Measurements from ENCODE around the gene UTP25.
A peak's percentile ranks its signal among the peaks of the same experiment; 100 is the strongest.

UTP25 gene

GRCh38 chr1:209805875-209806760 is 21.7 kb upstream of the UTP25 start, which contains the start of gene IRF6:
IRF6 (minus strand) TSS chr1:209806142; CDS start chr1:209801413, 4,729 bp downstream.
- peak; percentile 65 for DNase-seq

GRCh38 chr1:209807509-209807908 is 20.3 kb upstream of the UTP25 start:
- no peak for DNase-seq

GRCh38 chr1:209808059-209808581 is 19.7 kb upstream of the UTP25 start:
- no peak for DNase-seq

GRCh38 chr1:209809611-209810010 is 18.2 kb upstream of the UTP25 start:
- DNase-seq: no peak

- no peak for DNase-seq
Observed at GRCh38 chr1:209810783-209811182, 17.0 kb upstream of the UTP25 start.

GRCh38 chr1:209813902-209814301 is 13.9 kb upstream of the UTP25 start:
- DNase-seq: no peak

GRCh38 chr1:209815490-209815889 is 12.3 kb upstream of the UTP25 start:
- no peak for DNase-seq

GRCh38 chr1:209815931-209816341 is 11.8 kb upstream of the UTP25 start:
- DNase-seq: no peak

GRCh38 chr1:209816923-209817322 is 10.8 kb upstream of the UTP25 start:
- DNase-seq: no peak

GRCh38 chr1:209817691-209818090 is 10.1 kb upstream of the UTP25 start:
- no peak for DNase-seq

- DNase-seq: no peak
Observed at GRCh38 chr1:209819058-209819457, 8.7 kb upstream of the UTP25 start.

- no peak for DNase-seq
Observed at GRCh38 chr1:209820986-209821385, 6.8 kb upstream of the UTP25 start.

GRCh38 chr1:209822706-209823105 is 5.1 kb upstream of the UTP25 start:
- DNase-seq: no peak

- DNase-seq: no peak
Observed at GRCh38 chr1:209823143-209824041, 4.4 kb upstream of the UTP25 start.

- DNase-seq: no peak
Observed at GRCh38 chr1:209825591-209826434, 2.0 kb upstream of the UTP25 start.

GRCh38 chr1:209829716-209830115 is 1.9 kb downstream of the UTP25 start:
- DNase-seq: no peak

GRCh38 chr1:209830722-209831121 is 3.0 kb downstream of the UTP25 start:
- DNase-seq: no peak

- DNase-seq: no peak
Observed at GRCh38 chr1:209831615-209832014, 3.8 kb downstream of the UTP25 start.

- no peak for DNase-seq
Observed at GRCh38 chr1:209835782-209836298, 8.1 kb downstream of the UTP25 start.

GRCh38 chr1:209837671-209838070 is 9.9 kb downstream of the UTP25 start:
- no peak for DNase-seq

- no peak for DNase-seq
Observed at GRCh38 chr1:209838537-209838936, 10.8 kb downstream of the UTP25 start.

GRCh38 chr1:209839875-209840546 is 12.2 kb downstream of the UTP25 start:
- no peak for DNase-seq

Measured in activated CD4-positive, CD25-positive, alpha-beta regulatory T cell treated with anti-CD3 and anti-CD28 coated beads, Interleukin-2, amount 50 U/mL, for 72 hours (primary cell).